ENCODE data around the gene ABL2.
"Not testable (repeated sequence)": the region's sequence is repeated elsewhere in the genome, so short reads cannot be mapped to it uniquely, and the experiment has no call there.

The ABL2 gene

DNA sequence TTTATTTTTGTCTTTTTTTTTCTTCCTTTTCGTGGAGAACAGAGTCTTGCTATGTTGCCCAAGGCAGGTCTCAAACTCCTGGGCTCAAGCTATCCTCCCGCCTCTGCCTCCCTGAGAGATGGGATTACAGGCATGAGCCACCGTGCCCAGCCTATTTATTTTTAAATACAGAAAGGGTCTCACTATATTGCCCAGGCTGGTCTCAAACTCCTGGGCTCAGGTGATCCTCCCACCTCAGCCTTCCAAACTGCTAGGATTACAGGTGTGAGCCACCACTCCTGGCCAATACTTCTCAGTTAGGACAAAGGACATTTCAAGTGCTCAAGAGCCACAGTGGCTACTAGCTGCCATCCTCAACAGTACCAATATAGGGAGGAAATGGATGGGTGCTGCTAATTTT, 16.2 kb downstream of the ABL2 start:
- not testable (repeated sequence) for DNase-seq

DNA sequence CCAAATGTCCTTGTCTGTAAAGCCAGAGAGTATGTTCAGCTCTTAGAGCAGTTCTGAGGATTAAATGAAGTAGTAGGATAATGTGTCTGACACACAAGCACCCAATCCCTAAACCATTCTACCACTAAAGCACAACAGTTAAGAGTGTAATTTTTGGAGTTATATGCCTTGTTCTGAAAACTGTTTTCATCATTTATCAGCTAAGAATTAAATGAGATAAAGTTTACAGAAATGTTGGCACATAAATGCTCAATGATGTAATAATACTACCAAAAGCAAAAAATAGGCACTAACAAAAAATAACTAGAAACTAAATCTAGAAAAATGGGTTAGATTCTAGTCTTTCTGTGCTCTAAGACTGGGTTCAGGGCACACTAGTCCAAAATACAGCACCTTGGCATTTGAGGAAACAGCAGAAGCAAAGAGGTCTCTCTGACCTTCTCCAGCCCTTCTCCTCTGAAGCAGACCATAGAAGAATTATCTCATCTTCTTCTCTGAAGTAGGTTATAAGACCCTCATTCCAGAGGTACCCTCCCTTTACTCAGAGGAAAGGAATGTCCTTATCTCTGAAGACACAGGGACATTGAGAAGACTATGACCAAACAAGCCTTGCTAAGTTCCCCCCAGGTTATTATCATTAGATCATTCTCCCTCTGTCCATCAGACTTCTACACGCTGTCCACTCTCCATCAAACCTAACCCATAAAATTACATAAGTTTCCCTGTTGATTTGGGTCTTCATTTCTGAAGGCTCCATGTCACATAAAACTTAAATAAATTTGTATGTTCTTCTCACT, 20.6 kb downstream of the ABL2 start:
- no peak for DNase-seq

DNA sequence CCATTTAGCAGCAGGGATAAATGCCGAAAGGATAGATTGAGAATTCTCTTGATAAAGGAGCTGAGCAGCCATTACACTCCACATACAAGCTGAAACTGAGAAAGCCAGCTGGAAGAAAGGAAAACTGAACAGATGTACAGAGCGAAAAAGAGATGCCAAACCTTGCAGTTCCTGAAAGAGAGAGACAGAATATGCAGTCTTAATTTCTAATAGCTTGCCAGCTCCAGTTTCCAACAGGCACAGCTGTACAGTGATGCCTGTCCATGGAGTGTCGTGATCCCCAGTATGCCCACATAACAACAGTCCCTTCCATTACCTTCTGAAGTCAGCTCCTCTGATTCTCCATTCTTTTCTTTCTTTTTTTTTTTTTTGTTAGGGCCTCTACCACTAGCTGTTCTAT, 22.7 kb downstream of the ABL2 start:
- DNase-seq, result no peak

DNA sequence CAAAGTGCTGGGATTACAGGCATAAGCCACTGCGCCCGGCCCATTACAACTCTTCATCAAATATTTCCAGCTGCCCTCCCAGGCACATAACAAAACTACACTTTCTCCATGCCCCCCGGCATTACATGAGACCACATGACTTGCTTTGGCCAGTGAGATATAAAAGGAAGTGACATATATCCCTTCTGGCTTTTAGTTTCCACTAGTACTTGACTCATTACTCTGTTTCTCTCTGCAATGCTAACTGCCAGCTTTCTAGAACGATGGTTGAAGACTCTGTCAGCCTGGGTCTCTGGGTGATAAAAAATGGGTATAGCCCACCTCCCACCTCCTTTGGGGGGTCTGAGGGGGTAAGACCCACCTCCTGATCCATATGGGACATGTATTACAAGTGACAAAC, 24.2 kb downstream of the ABL2 start:
- DNase-seq, result no peak

DNA sequence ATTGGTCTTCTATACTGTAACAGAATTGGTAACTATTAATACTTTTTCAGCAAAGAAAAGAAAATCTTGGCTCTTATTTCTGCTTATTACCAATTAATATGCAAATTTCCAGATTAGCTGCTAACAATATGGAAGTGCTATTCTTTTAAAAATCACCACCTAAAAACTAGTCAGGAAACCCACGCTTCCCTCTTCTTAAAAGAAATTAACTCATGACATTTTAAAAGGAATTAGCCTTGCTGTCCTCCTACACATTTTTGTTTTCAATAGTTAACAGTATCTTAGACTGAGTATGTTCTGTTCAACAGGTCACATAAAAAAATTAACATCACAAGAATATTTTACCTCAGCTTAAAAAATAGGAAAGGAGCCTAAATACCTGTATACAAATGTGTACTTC, 27.3 kb downstream of the ABL2 start:
- no peak for DNase-seq

DNA sequence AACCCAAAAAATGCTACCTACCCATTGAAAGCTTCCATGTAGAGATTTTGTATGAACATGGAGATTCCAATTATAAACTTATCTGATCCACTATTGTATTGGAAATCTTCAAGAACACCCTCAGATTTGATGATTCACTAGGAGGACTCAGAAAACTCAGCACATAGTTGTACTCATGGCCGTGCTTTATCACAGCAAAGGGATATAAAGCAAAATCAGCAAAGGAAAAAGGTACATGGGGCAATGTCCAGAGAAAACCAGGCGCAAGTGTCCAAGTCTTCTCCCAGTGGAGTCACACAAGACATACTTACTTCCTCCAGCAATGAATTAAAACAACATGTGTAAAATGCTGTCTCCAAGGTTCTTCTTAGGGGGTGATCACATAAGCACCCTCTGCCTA, 28.9 kb downstream of the ABL2 start:
- no peak for DNase-seq

DNA sequence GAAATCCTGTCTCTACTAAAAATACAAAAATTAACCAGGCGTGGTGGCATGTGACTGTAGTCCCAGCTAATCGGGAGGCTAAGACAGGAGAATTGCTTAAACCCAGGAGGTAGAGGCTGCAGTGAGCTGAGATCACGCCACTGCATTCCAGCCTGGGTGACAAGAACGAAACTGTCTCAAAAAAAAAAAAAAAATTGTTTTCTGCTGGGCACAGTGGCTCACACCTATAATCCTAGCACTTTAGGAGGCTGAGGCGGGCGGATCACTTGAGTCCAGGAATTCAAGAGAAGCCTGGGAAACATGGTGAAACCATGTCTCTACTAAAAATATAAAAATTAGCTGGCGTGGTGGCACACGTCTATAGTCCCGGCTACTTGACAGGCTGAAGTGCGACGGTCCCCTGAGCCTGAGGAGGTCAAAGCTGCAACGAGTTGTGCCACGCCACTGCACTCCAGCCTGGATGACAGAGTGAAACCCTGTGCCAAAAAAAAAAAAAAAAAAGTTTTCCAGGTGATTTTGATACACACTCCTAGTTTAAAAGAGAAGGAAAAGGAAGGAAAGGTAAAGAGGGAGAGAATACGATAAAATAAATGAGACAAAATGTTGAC, 31.7 kb downstream of the ABL2 start:
- DNase-seq, result no peak

DNA sequence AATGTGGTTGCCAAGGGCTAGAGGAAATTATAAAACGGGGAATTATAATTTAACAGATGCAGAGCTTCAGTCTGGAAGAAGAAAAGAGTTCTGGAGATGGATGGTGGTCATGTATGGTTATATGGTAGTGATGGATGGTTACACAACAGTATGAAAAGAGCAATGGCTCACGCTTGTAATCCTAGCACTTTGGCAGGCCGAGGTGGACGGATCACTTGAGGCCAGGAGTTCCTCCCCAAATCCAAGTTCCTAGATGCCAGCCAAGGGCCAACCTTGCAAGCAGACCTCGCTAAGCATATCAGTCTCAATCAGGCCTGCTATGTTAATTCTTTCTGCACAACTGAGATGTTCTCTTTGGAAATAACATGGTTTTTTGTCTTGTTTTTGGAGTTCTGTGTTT, 33.6 kb downstream of the ABL2 start:
- not testable (repeated sequence) for DNase-seq

DNA sequence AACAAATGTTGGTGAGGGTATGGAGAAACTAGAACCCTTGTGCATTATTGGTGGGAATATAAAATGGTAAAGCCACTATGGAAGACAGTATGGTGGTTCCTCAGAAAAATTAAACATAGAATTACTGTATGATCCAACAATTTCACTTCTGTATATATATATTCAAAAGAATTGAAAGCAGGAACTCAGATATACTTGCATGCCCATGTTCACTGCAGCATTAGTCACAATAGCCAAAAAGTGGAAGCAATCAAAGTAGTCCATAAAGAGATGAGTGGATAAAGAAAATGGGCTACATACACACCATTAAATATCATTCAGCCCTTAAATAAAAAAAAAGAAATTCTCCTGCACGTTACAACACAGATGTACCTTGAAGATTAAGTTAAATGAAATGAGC, 34.1 kb downstream of the ABL2 start:
- no peak for DNase-seq

DNA sequence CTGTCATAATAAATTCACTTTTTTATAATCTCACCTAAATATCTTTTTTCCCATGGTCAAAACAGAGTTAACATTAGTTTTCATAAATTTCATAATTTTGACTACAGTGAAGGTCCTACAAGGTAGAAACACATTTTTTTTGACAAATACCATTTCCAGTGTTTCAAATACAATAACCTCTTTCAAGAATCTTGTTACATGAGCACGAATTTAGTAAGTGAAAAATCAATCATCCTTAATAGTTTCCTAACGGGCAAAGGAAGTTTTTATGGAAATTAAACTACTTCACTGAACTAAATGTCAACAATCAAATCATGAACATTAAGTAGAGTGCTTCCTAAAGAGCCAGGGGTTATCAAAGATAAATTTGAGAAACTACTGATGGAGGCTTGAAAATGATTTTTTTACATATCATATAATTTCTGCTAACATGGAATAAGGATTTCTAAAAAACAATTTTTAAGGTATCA, 35.4 kb downstream of the ABL2 start:
- DNase-seq, result no peak

DNA sequence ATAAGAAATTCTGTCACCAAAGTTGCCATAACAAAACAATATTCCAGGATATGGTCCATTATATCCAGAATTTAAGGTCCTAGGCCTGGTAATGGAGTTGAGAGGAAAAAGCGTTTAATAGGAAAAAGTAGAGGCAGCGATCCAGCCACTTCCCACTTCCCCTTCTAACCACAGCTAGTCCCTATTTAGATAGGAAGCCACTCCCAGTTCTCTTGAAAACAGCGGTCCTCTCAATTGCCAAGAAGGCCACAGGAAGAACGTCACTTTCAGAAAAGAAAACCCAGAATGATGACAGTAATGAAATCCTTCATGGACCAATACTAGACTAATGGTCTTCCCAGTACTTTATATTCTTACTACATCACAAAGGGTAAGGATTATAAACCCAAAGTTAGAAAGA, 38.6 kb downstream of the ABL2 start:
- DNase-seq, result peak; percentile 13

DNA sequence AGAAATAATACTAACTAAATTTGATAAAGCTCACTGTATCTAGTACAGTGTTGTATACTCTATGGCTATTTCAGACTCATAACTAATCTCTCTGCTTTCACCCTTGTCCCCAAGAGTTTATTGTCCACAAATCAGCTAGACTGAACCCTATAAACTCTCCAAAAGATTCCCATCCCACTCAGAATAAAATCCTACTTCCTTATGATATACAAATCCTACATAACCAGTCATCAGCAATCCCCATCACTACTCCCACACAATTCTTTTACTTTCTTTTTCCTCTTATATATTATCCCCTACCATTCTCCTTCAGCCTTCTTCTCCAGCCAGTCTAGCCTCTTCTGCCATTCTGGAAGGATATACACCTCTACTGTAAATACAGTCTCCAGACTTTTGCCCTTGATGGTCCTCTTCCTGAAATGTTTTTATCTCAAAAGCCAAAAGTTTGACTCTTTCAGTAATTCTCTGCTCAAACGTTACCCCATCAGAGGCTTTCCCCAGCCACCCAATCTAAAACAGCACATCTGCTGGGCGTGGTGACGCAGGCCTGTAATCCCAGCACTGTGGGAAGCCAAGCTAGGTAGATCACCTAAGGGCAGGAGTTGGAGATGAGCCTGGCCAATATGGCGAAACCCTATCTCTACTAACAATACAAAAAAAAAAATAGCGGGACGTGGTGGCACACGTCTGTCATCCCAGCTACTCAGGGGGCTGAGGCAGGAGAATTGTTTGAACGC, 41.6 kb downstream of the ABL2 start:
- no peak for DNase-seq

DNA sequence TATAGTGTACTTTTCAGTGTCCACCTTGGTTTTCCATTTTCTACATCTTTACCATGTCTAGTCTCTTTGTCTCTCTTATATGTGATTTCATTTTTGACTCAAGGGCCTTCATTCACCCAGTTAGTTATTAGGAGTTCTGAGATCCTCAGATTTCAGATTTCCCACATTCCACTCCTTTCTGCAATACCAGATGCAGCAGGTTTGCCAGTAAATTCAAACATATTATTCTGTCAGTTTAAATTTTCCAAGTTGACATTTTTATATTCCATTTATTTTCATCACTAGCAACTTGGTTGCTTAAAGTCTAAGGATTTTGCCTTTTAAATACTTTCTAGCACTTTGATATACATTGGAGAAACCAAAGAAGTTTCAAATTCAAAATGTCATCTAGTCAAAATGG, 42.4 kb downstream of the ABL2 start:
- DNase-seq, result no peak

DNA sequence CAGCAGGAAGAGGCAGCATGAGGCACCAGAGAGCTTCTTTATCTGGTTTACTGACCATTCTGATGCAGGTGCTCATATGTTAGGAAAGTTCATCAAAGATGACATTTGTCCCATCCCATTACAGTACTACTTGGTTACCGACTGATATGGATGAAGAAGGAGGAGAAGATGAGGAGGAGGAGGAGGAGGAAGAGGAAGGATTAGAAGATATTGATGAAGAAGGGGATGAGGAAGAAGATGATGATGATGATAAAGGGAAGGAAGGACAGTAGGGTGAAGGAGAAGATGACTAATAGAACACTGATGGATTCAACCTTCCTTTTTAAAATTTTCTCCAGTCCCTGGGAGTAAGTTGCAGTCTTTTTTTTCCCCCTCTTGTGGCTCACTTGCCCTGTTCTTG, 45.1 kb downstream of the ABL2 start:
- DNase-seq, result no peak

DNA sequence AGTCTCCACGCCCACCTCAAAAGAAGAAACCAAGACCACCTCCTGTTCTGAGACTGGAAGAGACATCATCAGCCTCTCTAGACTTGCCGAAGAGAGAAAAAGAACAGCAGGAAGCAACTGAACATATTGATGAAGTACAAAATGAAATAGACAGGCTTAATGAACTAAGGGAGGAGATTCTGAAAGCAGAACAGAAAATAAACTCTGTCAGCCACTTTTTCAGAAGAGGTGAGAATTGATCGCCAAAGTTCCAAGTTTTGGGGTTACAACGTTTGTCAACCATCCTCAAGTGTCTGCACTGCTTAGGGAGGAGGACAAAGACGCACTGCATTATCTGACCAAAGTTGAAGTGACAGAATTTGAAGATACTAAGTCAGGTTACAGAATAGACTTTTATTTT, 45.6 kb downstream of the ABL2 start:
- DNase-seq, result no peak

DNA sequence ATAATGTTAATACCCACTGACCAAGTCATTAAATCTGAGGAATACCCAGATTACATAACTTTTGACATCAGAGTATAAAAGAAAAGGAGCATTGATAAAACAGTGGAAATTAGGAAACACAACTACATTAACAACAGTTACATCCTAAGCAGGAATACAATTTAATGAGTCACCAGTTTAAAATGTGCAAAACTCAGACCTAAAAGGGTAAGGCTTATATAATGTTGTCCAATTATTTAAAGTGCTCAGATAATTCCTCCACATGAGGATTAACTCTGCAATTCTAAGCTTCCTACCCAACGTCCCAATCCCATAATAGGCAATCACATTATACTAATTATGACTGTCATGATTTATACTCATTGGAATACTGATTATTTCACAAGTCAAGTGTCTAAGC, 50.5 kb downstream of the ABL2 start:
- no peak for DNase-seq

DNA sequence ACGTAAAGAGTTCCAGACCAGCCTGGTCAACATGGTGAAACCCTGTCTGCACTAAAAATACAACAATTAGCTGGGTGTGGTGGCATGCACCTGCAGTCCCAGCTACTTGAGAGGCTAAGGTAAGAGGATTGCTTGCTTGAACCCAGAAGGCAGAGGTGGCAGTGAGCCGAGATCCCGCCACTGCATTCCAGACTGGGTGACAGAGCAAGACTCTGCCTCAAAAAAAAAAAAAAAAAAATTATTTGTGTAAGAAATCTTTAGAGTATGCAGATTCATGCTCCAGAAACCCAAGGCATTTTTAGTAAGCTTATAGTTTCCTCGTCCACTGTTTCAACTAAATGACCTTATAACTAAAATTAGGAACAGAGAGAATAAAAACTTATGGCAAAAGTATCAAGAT, 51.3 kb downstream of the ABL2 start:
- no peak for DNase-seq

DNA sequence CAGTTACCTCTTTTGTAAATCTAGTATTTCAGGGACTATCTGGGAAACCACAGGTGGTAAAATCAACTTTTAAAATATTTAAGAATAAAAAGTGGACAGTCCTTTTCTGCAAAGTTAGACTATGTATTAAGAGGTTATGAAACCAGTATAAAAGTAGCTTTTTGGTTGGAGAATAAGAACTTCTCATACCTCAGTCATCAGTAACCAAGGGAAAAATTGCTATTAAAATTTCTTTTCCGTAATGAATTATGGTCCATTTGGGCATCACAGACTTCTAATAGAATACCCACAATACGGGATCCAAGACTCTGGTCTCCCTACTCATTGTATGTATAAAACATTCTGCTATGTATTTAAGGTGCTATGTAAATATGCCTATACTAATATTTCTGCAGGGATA, 51.9 kb downstream of the ABL2 start:
- DNase-seq, result no peak

DNA sequence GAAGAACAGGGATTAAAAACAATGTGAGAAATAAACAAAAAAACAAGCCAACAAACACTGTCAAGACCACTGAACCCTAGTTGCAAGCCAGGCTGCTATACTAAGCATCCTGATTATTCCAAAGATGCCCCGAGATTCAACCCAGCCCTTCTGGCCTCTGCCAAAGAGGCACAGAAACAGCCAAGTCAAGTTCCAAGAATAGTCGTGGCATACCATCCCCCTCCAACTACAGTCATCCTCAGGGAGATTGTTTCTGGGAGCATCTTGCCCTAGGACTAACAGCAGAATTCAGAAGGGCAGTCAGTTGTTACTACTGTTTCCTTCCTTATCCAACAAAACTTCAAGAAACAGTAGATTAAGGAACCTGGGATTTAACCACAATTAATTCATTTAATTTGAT, 52.3 kb downstream of the ABL2 start:
- no peak for DNase-seq

DNA sequence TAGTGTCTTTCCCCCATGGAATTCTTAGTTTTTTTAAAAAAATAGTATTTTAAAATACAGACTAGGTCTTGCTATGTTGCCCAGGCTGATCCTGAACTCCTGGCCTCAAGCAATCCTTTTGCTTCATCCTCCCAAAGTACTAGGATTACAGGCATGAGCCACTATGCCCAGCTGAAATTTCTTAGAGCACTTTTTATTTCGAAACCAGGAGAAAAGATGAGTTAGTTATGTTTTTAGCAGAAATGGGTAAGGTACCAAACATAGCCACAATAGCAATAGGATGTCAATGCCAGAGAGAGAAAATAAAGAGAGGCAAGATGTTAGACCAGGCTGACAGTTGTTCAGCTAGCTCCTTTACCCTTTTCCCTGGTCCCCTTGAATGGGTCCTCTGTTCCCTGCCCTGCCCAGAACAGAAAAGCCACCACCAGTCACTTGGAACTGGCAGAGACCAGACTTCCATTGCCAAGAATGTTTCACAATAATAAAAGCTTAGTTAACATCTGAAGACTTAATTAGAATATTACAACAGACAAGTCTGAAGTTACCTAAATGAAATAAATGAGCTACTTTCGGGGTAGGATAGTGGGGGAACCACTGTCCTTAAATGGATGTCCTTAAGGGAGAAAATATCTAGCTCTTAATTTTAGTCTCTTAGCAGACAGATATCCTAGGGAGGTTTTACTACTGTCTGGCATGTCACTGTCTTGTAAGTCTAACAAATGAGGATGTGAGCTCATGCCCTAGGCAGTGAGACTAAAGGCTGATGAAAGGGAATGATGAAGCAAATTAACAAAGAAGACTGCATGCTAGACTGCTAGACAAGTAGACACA, 54.3 kb downstream of the ABL2 start:
- DNase-seq, result no peak

DNA sequence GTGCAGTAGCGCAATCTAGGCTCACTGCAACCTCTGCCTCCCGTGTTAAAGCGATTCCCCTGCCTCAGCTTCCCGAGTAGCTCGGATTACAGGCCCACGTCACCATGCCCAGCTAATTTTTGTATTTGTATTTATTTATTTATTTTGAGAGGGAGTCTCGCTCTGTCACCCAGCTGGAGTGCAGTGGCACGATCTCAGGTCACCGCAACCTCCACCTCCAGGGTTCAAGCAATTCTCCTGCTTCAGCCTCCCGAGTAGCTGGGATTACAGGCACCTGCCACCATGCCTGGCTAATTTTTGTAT, 59.1 kb downstream of the ABL2 start:
- DNase-seq, result not testable (repeated sequence)

DNA sequence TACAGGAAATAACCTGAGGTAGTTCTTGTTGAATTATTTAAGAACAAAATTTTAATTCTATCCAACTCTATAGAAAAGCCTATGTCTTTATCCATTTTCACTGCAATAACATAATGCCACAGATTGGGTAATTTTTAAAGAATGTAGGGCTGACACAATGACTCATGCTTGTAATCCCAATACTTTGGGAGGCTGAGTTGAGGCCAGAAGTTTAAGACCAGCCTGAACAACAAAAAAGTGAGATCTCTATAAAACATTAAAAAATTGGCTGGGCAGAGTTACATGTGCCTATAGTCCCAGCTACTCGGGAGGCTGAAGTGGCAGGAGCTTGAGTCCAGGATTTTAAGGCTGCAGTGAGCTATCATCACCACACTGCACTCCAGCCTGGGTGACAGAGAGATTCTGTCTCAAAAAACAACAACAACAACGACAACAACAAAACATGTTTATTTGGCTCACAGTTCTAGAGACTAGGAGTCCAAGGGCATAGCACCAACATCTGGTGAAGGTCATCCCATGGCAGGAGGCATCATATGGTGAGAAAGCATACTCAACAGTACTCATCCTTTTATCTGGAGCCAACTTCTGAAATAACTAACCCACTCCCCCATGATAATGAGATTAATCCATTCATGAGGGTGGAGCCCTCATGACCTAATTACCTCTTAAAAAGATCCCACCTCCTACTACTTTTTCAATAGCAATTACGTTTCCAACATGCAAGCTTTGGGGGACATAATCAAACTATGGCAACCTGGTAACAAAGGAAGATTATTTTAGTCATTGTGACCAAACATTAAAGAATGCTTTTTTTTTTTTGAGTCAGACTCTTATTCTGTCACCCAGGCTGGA, 59.6 kb downstream of the ABL2 start:
- DNase-seq, result no peak

Measured in CD4-positive, alpha-beta T cell treated with Interleukin-21 for 1 hour (primary cell).